HepG2 (cell line): Measurements from ENCODE around the gene CHST10. TPM values are rescaled to one million over a fixed set of nuclear protein-coding genes. Genes with fewer than 3 reads are reported as not detected.

Source experiments
- ATAC-seq: fragments of 200-7000 bp; cut with Tn5 transposase; 3 replicates; pipeline ENCODE4 v1.9.1; 2020; ENCODE audit warnings: mild to moderate bottlenecking, moderate library complexity
- BruUV-seq: library from RNA; stranded (reverse); fragments of 400-500 nt; replicated peaks from 2 replicates; lab custom pipeline; 2021; lab: Mats Ljungman, UMichigan
- CTCF ChIA-PET: fragments of 300-600 bp; formaldehyde crosslinking; extraction: SDS; loops from one replicate; lab custom pipeline; 2021; ENCODE audit warnings: low total read pairs, inconsistent platforms, low intra/inter-chr PET ratio; lab: Yijun Ruan, JAX
- POLR2A ChIA-PET: fragments of 350-600 bp; sonication (Branson Sonifier 250); formaldehyde crosslinking; loops from one replicate; lab custom pipeline; 2020; ENCODE audit warnings: antibody characterized with exemption, inconsistent platforms; lab: Yijun Ruan, JAX
- DNase-seq: peaks from one replicate; pipeline ENCODE4 v3.0.0-alpha.2; 2015; ENCODE audit warnings: low spot score
- FAIRE-seq: peaks from 3 replicates; lab custom pipeline; 2011; peaks lifted over from hg19 to GRCh38; lab: Jason Lieb, UNC
- H2AFZ ChIP-seq: one replicate; pipeline ENCODE4 v1.6.1; 2011; ENCODE audit warnings: low read length, inconsistent platforms
- H3K27ac ChIP-seq: fragments of 300-600 bp; 3 replicates; pipeline ENCODE4 v1.8.0; 2011; ENCODE audit warnings: mixed run types, mild to moderate bottlenecking, mixed read lengths, low read length, inconsistent platforms; ENCODE audit not compliant: insufficient read depth; ENCODE audit errors: extremely low read length
- H3K27me3 ChIP-seq, 2 experiments: fragments of 200-600 bp in 1 of 2; 2 replicates in 1 of 2; 3 replicates in 1 of 2; pipeline versions ENCODE4 v1.6.0 to v1.8.0; 2011; ENCODE audit warnings: low read length in 2 of 2, mild to moderate bottlenecking in 2 of 2, moderate library complexity in 2 of 2, inconsistent platforms in 1 of 2; ENCODE audit not compliant: insufficient read depth in 2 of 2, control insufficient read depth in 1 of 2
- H3K36me3 ChIP-seq, 2 experiments: fragments of 200-600 bp in 1 of 2; replicated peaks in 1 of 2; 2 replicates in 1 of 2; 3 replicates in 1 of 2; pipeline versions ENCODE4 v1.5.1 to v1.8.0; 2011; ENCODE audit warnings: low read length in 2 of 2, inconsistent platforms in 1 of 2; ENCODE audit not compliant: insufficient read depth in 2 of 2, control insufficient read depth in 1 of 2
- H3K4me1 ChIP-seq: 2 replicates; pipeline ENCODE4 v1.5.1; 2012; ENCODE audit warnings: low read length, inconsistent platforms; ENCODE audit not compliant: insufficient read depth
- H3K4me2 ChIP-seq: 2 replicates; pipeline ENCODE4 v1.6.0; 2011; ENCODE audit warnings: low read depth, low read length, inconsistent platforms
- H3K4me3 ChIP-seq, 3 experiments: fragments of 200-600 bp in 1 of 3; sonication (generic), shearing (Covaris generic) in 1 of 3; replicated peaks in 1 of 3; 2 replicates each; pipeline ENCODE4 v1.5.1; 2011 to 2016; ENCODE audit warnings: low read length in 3 of 3, inconsistent platforms in 2 of 3, low read depth in 2 of 3, mild to moderate bottlenecking in 2 of 3, control low read depth in 1 of 3, mixed read lengths in 1 of 3; ENCODE audit not compliant: insufficient read depth in 1 of 3
- H3K79me2 ChIP-seq: one replicate; pipeline ENCODE4 v1.6.1; 2011; ENCODE audit warnings: low read length, inconsistent platforms; ENCODE audit not compliant: insufficient read depth
- H3K9ac ChIP-seq: 2 replicates; pipeline ENCODE4 v1.6.0; 2011; ENCODE audit warnings: mild to moderate bottlenecking, low read depth, low read length, inconsistent platforms; ENCODE audit not compliant: insufficient read depth
- H3K9me3 ChIP-seq: 2 replicates; pipeline ENCODE4 v1.5.1; 2012; ENCODE audit warnings: mild to moderate bottlenecking, low read length
- H4K20me1 ChIP-seq: 2 replicates; pipeline ENCODE4 v1.6.0; 2011; ENCODE audit warnings: inconsistent platforms, mild to moderate bottlenecking, low read length, moderate library complexity; ENCODE audit not compliant: insufficient read depth
- CC2D1A ChIP-seq: sonication (generic); formaldehyde crosslinking; IDR thresholded peaks from 2 replicates; pipeline ENCODE4 v1.8.1; 2023; ENCODE audit warnings: mild to moderate bottlenecking, missing genetic modification reagents
- ELF3 ChIP-seq: IDR thresholded peaks from 2 replicates; pipeline ENCODE4 v1.6.1; 2016; ENCODE audit warnings: missing genetic modification reagents, missing compliant biosample characterization
- NFE2L1 ChIP-seq: sonication (generic); formaldehyde crosslinking; IDR thresholded peaks from 2 replicates; pipeline ENCODE4 v1.4.0; 2020; ENCODE audit warnings: missing genetic modification reagents, mild to moderate bottlenecking, borderline replicate concordance
- SAFB2 ChIP-seq: sonication (generic); formaldehyde crosslinking; IDR thresholded peaks from 2 replicates; pipeline ENCODE4 v1.5.1; 2020; ENCODE audit warnings: missing genetic modification reagents, low read depth, mild to moderate bottlenecking, borderline replicate concordance
- SMC3 ChIP-seq: IDR thresholded peaks from 2 replicates; pipeline ENCODE4 v1.6.1; 2011; ENCODE audit warnings: low read length, improper control_type of control experiment
- ZNF83 ChIP-seq: sonication (generic); formaldehyde crosslinking; IDR thresholded peaks from 2 replicates; pipeline ENCODE4 v1.4.0; 2020; ENCODE audit warnings: missing genetic modification reagents, mild to moderate bottlenecking, borderline replicate concordance
- WGBS: methylation state at CpG from one replicate; pipeline ENCODE4 v1.1.6; 2017; ENCODE audit warnings: low lambda C conversion rate; 5-methylcytosine and 5-hydroxymethylcytosine counted together
- in situ Hi-C: cut with HindIII; loops from 2 replicates; pipeline ENCODE4 v1.10.0; 2017; ENCODE audit warnings: low pct_unique_long_range_greater_than_20kb; ENCODE audit not compliant: extremely low pct_ligation_motif_present
- intact Hi-C: fragments of 100-400 bp; cut with micrococcal nuclease; formaldehyde crosslinking; loops from one replicate; pipeline ENCODE4 v1.10.0; 2022; ENCODE audit not compliant: unreplicated experiment
- polyA plus RNA-seq, 8 experiments: library from polyadenylated mRNA; depleted of rRNA in 3 of 8; stranded (reverse) in 7 of 8; unstranded in 1 of 8; fragments of >200 nt; fragmentation: Illumina TruSeq in 4 of 8; extraction: Trizol in 4 of 8; gene quantifications; 2 replicates each; pipeline versions ENCODE4 v1.2.1 to v1.2.3, GENCODE V29; 2011 to 2016; ENCODE audit warnings: low read depth in 4 of 8, missing spikeins in 1 of 8, mixed read lengths in 1 of 8; ENCODE audit not compliant: insufficient read depth in 1 of 8
- total RNA-seq, 5 experiments: library from RNA; depleted of rRNA; stranded (reverse); fragments of >200 nt; fragmentation: Illumina TruSeq; extraction: Trizol; gene quantifications; 2 replicates each; pipeline ENCODE4 v1.2.3, GENCODE V29; 2016; ENCODE audit warnings: low read depth in 1 of 5
- TF ChIP-seq, protein P1 (sequence below): sonication (generic); formaldehyde crosslinking; IDR thresholded peaks from 2 replicates; pipeline ENCODE4 v1.8.1; 2023; ENCODE audit warnings: mild to moderate bottlenecking, moderate library complexity, missing genetic modification reagents
- TF ChIP-seq, protein P2 (sequence below): sonication (generic); formaldehyde crosslinking; IDR thresholded peaks from 2 replicates; pipeline ENCODE4 v1.9.0; 2022; ENCODE audit warnings: missing genetic modification reagents, mild to moderate bottlenecking, borderline replicate concordance

The CHST10 gene
- total and polyA plus RNA-seq, 2 of the 13 experiments (the other 11 are each of a cell fraction or from before 2014, with no cell fraction given), result 10.5 to 14.2 TPM

DNA sequence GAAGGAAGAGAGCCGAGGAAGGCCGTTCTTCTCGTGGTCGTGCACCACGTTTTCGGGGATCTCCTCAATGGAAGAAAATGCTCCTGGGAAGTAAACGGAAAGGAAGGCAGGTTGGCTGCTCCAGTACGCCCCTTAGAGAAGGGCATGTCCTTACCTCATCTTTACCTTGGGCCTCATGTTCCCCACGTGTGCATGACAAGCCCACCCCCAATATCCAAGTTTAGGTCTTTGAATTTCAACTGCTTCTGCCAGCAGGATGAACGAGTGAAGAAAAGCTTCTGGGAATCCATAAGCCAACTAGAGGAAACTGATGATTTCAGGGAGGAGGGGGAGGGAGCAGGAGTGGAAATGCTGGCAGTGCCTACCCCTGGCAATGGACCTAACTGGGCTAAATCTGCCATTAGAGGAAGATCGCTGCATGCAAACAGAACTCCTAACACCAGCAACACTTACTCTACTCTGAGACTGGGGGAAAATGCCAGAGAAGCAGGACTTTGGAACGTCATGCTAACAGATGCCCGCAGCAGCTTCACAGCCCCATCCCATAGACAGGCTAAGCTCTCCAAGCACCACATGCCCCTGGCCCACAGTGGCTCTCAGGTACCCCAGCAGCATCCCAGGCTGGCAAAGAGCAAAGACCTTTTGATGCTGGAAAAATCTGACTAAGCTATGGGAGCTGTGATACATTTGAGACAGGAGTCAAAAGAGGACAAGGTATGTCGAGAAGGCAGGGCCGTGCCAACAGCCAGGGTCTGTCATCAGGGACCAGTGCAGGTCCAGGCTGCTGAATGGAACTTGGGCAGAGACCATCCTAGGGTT lies 21.7 kb downstream of the CHST10 start:
- POLR2A ChIA-PET, result interaction anchor here (0.6 kb wide), 1 partner anchor 60 kb away, joined by 4 read pairs; no protein-coding TSS in a partner anchor
- no peak for ATAC-seq
- TF ChIP-seq, protein P1, sequence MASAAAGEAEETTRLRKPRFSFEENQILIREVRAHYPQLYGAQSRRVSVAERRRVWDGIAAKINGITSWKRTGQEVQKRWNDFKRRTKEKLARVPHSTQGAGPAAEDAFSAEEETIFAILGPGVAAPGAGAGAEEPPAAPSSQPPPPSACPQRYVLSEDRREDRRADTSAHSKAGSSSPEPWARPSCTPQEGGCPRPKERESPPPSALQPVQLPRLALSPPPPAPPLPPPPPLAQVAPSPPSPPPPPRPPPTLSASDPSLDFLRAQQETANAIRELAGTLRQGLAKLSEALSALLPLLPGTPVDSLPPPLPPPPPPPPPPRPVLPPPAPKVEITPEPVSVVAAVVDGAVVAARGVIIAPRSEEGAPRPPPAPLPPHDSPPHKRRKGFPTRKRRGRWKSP, result no peak
- no peak for TF ChIP-seq NFE2L1
- no peak for TF ChIP-seq ZNF83 (CRISPR knock-in tag)
- TF ChIP-seq, protein P2, sequence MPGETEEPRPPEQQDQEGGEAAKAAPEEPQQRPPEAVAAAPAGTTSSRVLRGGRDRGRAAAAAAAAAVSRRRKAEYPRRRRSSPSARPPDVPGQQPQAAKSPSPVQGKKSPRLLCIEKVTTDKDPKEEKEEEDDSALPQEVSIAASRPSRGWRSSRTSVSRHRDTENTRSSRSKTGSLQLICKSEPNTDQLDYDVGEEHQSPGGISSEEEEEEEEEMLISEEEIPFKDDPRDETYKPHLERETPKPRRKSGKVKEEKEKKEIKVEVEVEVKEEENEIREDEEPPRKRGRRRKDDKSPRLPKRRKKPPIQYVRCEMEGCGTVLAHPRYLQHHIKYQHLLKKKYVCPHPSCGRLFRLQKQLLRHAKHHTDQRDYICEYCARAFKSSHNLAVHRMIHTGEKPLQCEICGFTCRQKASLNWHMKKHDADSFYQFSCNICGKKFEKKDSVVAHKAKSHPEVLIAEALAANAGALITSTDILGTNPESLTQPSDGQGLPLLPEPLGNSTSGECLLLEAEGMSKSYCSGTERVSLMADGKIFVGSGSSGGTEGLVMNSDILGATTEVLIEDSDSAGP, result no peak
- no peak for TF ChIP-seq SAFB2 (CRISPR knock-in tag)
- no peak for TF ChIP-seq CC2D1A (CRISPR knock-in tag)
- no peak for TF ChIP-seq SMC3
- no peak for TF ChIP-seq ELF3 (CRISPR knock-in tag)
- TF ChIP-seq, all 625 proteins: peak for 0
- CTCF ChIA-PET, result no interaction called here
- peaks cover 5 to 15% of the 10 kb centered on the region in 2 experiments; a peak in 3 of 5 replicates for H3K36me3 ChIP-seq
- DNase-seq, result no peak
- H3K9ac ChIP-seq, result no peak overlapping the region
- no peaks in the 10 kb centered on the region for H3K9me3 ChIP-seq
- no TSS peak for BruUV-seq
- H4K20me1 ChIP-seq, result no peaks in the 10 kb centered on the region
- no peaks in the 10 kb centered on the region for H3K4me1 ChIP-seq
- no peaks in the 10 kb centered on the region for H3K79me2 ChIP-seq
- intact Hi-C loops, result no loop called here
- no peak overlapping the region for H3K4me2 ChIP-seq
- H2AFZ ChIP-seq, result no peak overlapping the region
- 95% methylated on average over 15 of the region's 15 CpGs for WGBS
- no peak overlapping the region for H3K4me3 ChIP-seq
- H3K27ac ChIP-seq, result no peak overlapping the region
- FAIRE-seq, result no peak
- H3K27me3 ChIP-seq, result no peaks in the 10 kb centered on the region
- in situ Hi-C loops, result loop anchor here (25.0 kb wide), 1 partner anchor 833 kb away; no protein-coding TSS in a partner anchor
